ENCODE data around the gene NFATC3. TPM values are rescaled to one million over a fixed set of nuclear protein-coding genes. Genes with fewer than 3 reads are reported as not detected.

The NFATC3 gene
- total and polyA plus RNA-seq, 2 donors (not counting 1 experiment from before 2014, with no cell fraction given): 33.4 to 115 TPM

DNA sequence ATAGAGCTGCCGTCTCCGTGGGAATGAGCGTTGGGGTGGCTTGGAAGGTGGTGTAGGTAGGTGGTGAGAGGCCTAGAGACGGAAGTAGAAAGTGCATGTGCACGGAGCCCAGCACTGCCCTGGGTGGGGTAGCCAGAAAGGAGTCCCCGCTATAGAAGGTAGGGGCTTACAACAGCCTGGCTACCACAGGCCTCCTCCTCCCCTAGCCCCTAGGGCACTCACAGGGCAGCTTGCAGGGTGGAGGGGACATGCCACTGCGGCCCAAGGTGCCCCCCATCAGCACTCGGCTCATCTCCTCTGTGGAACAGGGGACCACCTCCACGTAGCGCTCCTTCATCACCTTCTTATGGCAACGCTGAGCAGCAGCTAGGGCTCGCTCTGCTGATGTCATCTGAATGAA, 145.8 kb downstream of the NFATC3 start:
- intact Hi-C loops (cut with micrococcal nuclease): no loop called here
- POLR2A ChIA-PET: interaction anchor here (0.6 kb wide), 1 partner anchor 13 kb away, joined by 7 read pairs; no protein-coding TSS in a partner anchor

More for the DNA sequence above, 145.8 kb downstream of the NFATC3 start:
- H3K36me3 ChIP-seq (replicated peaks in 1 of 2; ENCODE audit: control extremely low read depth in 1 of 2, control insufficient read depth in 1 of 2, extremely low read depth in 1 of 2, insufficient read depth in 2 of 2, low read length in 1 of 2): peaks cover 17 to 29% of the 10 kb centered on the region in 2 experiments
- H3K9me3 Mint-ChIP-seq (ENCODE audit: insufficient read depth): no peaks in the 10 kb centered on the region
- no peak overlapping the region for H3K27ac ChIP-seq (ENCODE audit: low read length in 2 of 2)
- H3K27me3 ChIP-seq (replicated peaks in 1 of 4; ENCODE audit: control extremely low read depth in 1 of 4, control insufficient read depth in 3 of 4, insufficient read depth in 4 of 4, low read length in 3 of 4): no peaks in the 10 kb centered on the region
- H3K27me3 Mint-ChIP-seq: no peaks in the 10 kb centered on the region
- no peak for ATAC-seq (ENCODE audit: low read depth)
- TF ChIP-seq EZH2 (IDR thresholded peaks at IDR 0.05; ENCODE audit: borderline replicate concordance, insufficient read depth, low read depth, low read length, poor library complexity, severe bottlenecking): no peak
- TF ChIP-seq, protein P1, sequence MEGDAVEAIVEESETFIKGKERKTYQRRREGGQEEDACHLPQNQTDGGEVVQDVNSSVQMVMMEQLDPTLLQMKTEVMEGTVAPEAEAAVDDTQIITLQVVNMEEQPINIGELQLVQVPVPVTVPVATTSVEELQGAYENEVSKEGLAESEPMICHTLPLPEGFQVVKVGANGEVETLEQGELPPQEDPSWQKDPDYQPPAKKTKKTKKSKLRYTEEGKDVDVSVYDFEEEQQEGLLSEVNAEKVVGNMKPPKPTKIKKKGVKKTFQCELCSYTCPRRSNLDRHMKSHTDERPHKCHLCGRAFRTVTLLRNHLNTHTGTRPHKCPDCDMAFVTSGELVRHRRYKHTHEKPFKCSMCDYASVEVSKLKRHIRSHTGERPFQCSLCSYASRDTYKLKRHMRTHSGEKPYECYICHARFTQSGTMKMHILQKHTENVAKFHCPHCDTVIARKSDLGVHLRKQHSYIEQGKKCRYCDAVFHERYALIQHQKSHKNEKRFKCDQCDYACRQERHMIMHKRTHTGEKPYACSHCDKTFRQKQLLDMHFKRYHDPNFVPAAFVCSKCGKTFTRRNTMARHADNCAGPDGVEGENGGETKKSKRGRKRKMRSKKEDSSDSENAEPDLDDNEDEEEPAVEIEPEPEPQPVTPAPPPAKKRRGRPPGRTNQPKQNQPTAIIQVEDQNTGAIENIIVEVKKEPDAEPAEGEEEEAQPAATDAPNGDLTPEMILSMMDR (IDR thresholded peaks at IDR 0.05): no peak
- H3K4me1 Mint-ChIP-seq: peaks cover 44% of the 10 kb centered on the region
- no peak overlapping the region for H3K9ac ChIP-seq (ENCODE audit: low read length)
- H3K4me1 ChIP-seq (ENCODE audit: control insufficient read depth in 2 of 2, insufficient read depth in 2 of 2, low read length in 2 of 2): peaks cover 27 to 31% of the 10 kb centered on the region in 2 donors
- CTCF ChIA-PET: interaction anchor here (0.6 to 7.1 kb wide), 11 partner anchors 22 to 415 kb away, joined by 3 to 62 read pairs (median 4); partner anchors contain the start of genes NFATC3 and NRN1L
- H3K4me3 ChIP-seq (ENCODE audit: control extremely low read depth in 1 of 5, extremely low read depth in 1 of 5, insufficient read depth in 1 of 5, low read depth in 2 of 5, low read length in 4 of 5): no peak overlapping the region
- no peak for DNase-seq
- H3K4me2 ChIP-seq (replicated peaks; ENCODE audit: low read depth, low read length, poor library complexity, severe bottlenecking): no peak overlapping the region
- H3K4me3 Mint-ChIP-seq: no peak overlapping the region
- H2AFZ ChIP-seq (ENCODE audit: insufficient read depth, low read depth, low read length, poor library complexity, severe bottlenecking): no peak overlapping the region
- no peaks in the 10 kb centered on the region for H3K9me3 ChIP-seq (ENCODE audit: control extremely low read depth in 1 of 3, control insufficient read depth in 2 of 3, insufficient read depth in 1 of 3, low read length in 2 of 3)
- H3K79me2 ChIP-seq (ENCODE audit: control insufficient read depth, insufficient read depth, low read length): peaks cover 16% of the 10 kb centered on the region
- H4K20me1 ChIP-seq (ENCODE audit: control insufficient read depth, insufficient read depth, low read length, poor library complexity, severe bottlenecking): peaks cover 32% of the 10 kb centered on the region
- H3K27ac Mint-ChIP-seq: no peak overlapping the region
- WGBS (ENCODE audit: insufficient coverage): 99% methylated on average over 11 of the region's 12 CpGs

Data from B cell (primary cell).